ENCODE measurements around the gene ZNF407.
A peak's percentile ranks its signal among the peaks of the same experiment; 100 is the strongest.

ZNF407 gene

DNA sequence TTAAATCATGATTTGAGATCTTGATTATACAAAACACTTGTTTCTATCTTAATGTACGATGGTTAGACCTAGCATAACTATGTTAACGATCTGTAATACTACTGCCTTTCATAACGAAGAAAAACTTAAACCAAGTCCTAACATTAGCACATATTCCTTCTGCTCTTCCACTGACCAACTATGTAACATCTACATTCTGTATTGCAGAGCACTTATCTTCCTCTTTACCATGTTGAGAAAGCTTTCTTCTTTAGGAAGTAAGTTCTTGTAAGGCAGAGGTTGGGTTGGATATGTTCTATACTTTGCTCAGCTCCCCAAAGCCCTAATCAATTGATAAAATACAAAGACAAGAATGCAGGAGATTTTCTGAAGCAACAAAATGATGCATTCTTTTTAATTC lies 7.9 kb upstream of the ZNF407 start:
- no peak for DNase-seq

DNA sequence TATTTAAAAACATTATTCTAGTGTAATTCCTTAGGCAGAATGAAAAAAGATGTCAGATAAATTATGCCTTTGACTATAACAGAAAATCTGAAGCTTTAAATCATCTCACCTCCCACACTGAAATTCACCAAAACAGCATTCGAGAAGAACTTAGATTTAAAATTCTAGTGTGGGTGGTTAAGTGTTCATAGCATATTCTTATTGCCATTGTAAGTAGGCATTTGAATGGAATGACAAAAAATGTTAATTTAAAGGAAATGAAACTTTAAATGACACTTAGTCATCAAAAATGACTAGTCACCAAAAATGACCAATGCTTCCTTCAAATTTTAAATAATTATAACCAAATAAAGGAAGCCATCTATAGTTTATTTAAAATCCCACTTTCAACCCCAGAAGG lies 7.0 kb upstream of the ZNF407 start:
- DNase-seq: no peak

GRCh38 chr18:74595431-74595830 lies 2.2 kb upstream of the ZNF407 start:
- no peak for DNase-seq

DNA sequence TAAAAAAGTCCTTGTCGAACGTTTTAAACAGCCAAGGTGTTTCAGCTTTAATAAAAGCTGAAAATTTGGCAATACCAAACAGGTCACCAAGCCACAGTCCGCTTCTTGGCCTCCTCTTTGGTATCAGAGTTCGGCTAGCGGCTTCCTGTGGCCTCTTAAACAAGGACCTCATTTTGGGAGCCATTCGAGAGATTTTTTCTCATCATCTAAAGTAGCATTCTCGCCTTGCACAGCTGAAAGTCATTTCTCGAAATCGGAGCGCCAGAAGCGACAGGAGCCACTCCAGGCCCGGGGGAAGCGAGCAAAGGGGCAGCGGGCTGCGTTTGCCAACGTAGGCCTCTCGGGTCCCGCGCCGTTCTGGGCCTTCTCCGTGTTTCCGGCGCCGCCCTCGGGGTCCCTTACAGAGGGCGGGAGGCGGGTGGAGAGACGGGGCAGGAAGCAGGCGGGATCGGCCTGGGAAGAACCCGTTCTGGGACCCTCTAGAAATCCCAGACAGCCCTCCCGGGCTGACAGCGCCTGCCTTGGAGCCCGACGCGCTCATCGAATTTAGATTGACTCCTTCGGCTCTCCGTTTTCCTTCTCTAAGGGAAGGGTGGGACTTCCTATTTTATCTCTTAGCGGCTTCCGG lies 522 bp upstream of the ZNF407 start:
- peak; percentile 74 for DNase-seq

DNA sequence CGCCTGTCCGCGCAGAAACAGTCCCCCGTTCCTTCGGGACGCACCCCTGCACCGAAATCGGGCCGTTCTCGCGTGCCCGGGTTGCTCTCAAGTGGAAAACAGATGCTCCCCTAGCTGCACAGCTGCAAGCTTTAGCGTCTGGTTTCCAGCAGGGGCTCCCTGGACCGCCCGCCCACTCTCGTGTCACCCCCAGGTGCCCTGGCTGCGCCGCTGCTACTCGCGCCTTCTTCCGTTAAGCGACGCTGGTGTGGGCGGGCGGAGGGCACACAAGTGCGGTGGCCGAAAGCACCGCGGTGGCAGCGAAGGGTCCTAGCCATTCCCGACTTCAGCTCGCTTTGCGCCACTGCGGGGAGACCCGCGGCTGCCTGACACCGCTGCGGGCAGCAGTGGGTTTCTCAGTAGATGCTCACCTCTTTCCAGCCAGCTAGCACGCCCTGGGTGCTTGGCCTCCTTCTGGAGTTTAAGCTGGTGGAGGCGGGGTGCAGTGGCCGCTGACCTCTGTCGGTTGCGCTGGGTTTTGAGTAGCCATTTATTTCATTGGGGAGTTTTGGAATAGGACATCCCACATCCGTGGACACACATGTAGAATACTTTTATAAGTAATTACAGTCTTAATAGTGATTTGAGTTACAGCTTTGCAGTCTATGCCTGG lies 806 bp downstream of the ZNF407 start:
- peak; percentile 72 for DNase-seq

DNA sequence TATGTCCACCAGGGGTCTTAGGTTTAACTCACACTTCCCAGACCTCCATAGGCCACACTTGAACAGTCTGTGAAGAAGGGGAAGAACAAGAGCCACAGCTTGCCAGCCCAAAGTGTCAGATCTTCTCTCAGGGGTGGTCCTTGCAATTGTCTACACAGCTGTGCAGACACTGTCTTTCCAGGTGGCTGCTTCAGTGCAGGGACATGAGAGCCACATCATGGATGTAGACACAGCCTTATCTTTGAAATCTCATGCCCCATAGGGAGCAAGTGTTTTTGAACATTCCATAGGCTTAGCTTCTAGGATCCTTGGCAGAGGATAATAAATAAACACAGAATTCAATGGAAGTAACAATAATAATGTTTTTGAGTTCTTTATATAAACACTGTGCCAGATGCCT lies 6.7 kb downstream of the ZNF407 start:
- no peak for DNase-seq

DNA sequence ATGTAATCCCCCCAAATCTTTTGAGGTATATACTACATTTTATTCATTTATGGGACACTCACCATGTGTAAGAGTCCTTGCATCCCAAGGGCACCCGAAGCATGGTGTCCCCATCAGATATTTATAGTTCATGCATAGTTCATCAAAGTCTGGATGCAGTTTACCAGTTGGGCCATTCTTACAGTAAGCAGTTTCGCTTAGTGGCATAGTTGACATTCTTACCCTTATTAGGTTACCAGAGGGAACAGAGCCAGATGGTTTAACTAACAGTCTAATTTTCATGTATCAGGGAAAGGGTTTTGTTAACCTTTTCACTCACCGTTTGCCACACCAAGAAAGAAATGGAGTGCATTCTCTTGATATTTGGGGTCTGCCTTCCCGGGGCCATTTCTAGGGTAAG lies 7.1 kb downstream of the ZNF407 start:
- DNase-seq: no peak

DNA sequence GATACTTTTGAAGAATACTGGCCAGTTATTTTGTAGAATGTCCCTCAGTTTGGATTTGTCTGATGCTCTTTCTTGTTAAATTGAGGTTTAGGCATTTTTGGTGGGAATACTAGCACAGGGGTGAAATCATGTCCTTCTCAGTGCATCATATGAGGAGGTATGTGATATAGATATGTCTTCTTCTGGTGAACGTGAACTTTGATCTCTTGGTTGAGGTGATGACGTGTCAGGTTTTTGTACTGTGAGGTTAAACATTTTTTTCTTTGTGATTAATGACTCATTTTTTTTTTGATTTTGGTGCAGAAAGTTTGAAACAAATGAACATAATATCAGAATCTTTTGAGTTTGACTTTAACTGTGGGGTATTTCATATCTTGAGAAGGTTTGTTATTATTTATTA lies 11.0 kb downstream of the ZNF407 start:
- no peak for DNase-seq

DNA sequence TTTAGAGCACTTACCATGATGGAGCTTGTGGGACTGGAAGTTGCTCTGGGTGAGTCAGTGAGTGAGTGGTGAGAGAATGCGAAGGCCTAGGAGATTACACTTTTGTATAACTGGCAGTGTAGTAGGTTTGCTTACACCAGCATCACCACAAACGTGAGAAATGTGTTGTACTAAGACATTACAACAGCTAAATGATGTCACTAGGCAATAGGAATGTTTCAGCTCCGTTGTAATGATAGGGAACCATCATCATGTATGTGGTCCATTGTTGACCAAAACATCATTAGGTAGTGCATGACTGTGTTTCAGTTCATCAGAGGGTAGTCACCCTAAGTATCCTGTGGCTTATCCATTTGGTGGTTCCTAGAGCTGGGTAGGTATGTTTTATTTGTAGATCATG lies 11.9 kb downstream of the ZNF407 start:
- DNase-seq: no peak

DNA sequence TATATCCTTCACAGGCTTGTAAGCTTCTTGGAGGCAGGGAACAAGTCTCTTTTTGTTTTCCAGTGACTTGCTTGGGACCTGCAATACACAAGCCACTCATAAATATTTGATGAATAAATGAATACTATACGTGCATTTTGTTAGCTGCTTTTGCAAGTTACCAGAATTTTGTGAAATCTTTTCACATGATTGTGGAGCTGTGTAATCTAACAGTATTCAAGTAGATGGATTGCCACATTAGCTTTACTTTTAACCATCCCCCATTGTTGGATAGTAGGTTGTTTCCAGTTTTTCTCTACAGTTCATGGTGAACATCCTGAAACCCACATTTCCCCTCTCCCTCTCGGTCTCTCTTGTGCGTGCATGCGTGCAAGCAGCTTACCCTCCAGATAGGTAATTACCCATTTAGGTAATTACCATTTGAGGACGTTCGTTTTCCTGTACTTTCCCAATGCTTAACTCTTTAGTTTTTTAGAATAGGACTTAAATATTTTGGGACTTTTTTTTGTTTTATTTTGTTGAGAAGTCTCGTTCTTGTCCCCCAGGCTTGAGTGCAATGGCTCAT lies 12.5 kb downstream of the ZNF407 start:
- DNase-seq: no peak

- DNase-seq: no peak
These were observed 13.2 kb downstream of the ZNF407 start for GRCh38 chr18:74610860-74611259.

GRCh38 chr18:74611765-74612164 lies 14.1 kb downstream of the ZNF407 start:
- DNase-seq: no peak

DNA sequence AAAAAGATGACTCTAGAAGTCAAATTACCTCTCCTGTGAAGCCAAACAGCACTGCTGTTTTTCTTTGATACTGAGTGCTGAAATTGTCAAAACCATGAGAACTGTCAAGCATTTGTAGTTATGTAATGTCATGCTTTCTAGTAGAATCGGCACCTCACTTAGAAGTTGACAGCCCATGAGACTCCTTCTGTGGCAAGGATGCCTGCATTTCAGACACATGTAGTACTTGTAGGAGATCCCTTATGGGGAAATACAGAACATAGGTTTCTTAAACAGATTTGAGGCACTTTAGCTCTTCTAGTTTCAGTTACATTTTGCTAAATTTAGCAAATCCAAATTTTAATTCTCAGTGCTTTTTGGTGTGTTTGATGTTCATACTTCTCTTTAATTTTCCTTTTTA lies 15.7 kb downstream of the ZNF407 start:
- no peak for DNase-seq

DNA sequence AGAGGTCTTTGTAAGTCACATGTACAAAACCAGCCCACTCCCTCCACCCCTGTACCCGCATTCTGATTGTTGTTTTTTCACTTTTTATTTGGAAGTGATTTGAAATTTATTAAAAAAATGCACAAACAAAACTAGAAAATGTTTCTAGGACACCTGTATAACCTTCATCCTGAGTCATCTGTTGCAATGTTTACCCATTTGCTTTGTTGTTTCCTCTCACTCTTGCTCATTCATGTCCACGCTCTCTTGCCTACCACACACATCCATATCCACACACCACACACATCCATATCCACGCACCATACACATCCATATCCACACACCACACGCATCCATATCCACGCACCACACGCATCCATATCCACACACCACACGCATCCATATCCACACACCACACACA lies 18.8 kb downstream of the ZNF407 start:
- no peak for DNase-seq

GRCh38 chr18:74617486-74617885 lies 19.8 kb downstream of the ZNF407 start:
- DNase-seq: no peak

- no peak for DNase-seq
These were observed 24.4 kb downstream of the ZNF407 start for GRCh38 chr18:74622072-74622471.

- DNase-seq: peak; percentile 62
These were observed 25.6 kb downstream of the ZNF407 start for GRCh38 chr18:74623047-74623816.

- no peak for DNase-seq
These were observed 26.8 kb downstream of the ZNF407 start for GRCh38 chr18:74624466-74624865.

DNA sequence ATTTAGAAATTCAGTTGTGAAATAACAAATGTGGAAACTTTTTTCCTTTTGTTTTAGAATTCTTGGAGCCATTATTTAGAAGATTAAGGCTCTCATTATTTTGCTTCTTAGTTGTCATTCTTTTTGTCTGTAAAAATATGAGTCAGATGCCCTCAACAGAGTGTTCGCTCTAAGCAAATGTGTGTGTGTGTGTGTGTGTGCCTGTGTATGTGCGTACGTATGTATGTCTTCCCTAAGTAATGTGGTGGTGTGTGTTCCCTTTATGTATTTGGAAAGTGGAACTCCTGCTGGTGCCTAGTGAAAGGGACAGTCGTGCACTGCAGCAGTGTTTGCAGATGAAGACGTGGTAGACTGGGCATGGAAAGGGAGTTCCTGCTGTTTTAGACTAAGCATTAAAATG lies 27.5 kb downstream of the ZNF407 start:
- DNase-seq: no peak

- no peak for DNase-seq
These were observed 28.6 kb downstream of the ZNF407 start for GRCh38 chr18:74626049-74626874.

GRCh38 chr18:74630804-74631203 lies 33.1 kb downstream of the ZNF407 start:
- no peak for DNase-seq

GRCh38 chr18:74631212-74631611 lies 33.5 kb downstream of the ZNF407 start:
- DNase-seq: no peak

Measured in CD4-positive, alpha-beta T cell treated with Interleukin-17A for 4 hours (primary cell).